H1 (cell line): ENCODE measurements around the gene CHCHD3. TPM values are rescaled to one million over a fixed set of nuclear protein-coding genes. Genes with fewer than 3 reads are reported as not detected.

ENCODE experiments used
- EZH2 ChIP-seq: fragments of 200-600 bp; sonication (generic); IDR thresholded peaks from 2 replicates; pipeline ENCODE4 v1.7.1; 2012; ENCODE audit warnings: low read depth, mild to moderate bottlenecking, moderate library complexity, low read length, inconsistent platforms; ENCODE audit not compliant: severe bottlenecking
- RFX5 ChIP-seq: IDR thresholded peaks from 2 replicates; pipeline ENCODE4 v1.6.1; 2011; ENCODE audit warnings: low read depth, low read length, improper control_type of control experiment, borderline replicate concordance
- polyA plus RNA-seq, 7 experiments: library from polyadenylated mRNA; depleted of rRNA in 3 of 7; stranded (reverse) in 5 of 7; unstranded in 2 of 7; fragments of >200 nt in 5 of 7; fragments of 200-250 nt in 2 of 7; gene quantifications; 1 replicate in 5 of 7; 2 replicates in 1 of 7; 4 replicates in 1 of 7; pipeline versions ENCODE4 v1.2.1 to v1.2.3, GENCODE V29; 2011 to 2013; ENCODE audit warnings: missing spikeins in 2 of 7, mixed read lengths in 2 of 7
- total RNA-seq: library from RNA; stranded (reverse); fragmentation: NEBNext Ultra II Directional; extraction: Animal tissue kit (Norgen Biotek cat#: 25700); gene quantifications from 2 replicates; pipeline ENCODE4 v1.2.1, GENCODE V29; 2021
- TF ChIP-seq, protein P1 (sequence below): IDR thresholded peaks from 2 replicates; pipeline ENCODE4 v1.6.1; 2012; ENCODE audit warnings: inconsistent platforms

CHCHD3 gene
- total and polyA plus RNA-seq, 2 of the 8 experiments (the other 6 are each of a cell fraction or from before 2014, with no cell fraction given) = 42.9 to 137 TPM

- TF ChIP-seq, protein P1, sequence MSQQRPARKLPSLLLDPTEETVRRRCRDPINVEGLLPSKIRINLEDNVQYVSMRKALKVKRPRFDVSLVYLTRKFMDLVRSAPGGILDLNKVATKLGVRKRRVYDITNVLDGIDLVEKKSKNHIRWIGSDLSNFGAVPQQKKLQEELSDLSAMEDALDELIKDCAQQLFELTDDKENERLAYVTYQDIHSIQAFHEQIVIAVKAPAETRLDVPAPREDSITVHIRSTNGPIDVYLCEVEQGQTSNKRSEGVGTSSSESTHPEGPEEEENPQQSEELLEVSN = no peak
- TF ChIP-seq EZH2 (no peak), RFX5 (no peak)
Measured at GRCh38 chr7:133115596-133115995, 33.7 kb upstream of the CHCHD3 start (continued).
